ENCODE data around the gene CCND2.

- TF ChIP-seq POLR2A (IDR thresholded peaks at IDR 0.05; ENCODE audit: low read depth, low read length) (no peak), POLR2AphosphoS5 (IDR thresholded peaks at IDR 0.05; ENCODE audit: low read depth, low read length) (no peak), TAF1 (IDR thresholded peaks at IDR 0.05; ENCODE audit: borderline replicate concordance, low read depth, low read length) (no peak)
Observed at GRCh38 chr12:4227046-4227445, 46.5 kb upstream of the CCND2 start.

Measured in GM12892 (cell line).